H9 (cell line): ENCODE results near the gene DBNL. TPM values are rescaled to one million over a fixed set of nuclear protein-coding genes. Genes with fewer than 3 reads are reported as not detected.

Experiments used
- DNase-seq: peaks from one replicate; pipeline ENCODE4 v3.0.0-alpha.2; 2017
- H2AFZ ChIP-seq: one replicate; pipeline ENCODE4 v1.6.1; 2013; ENCODE audit warnings: mild to moderate bottlenecking, low read length, control low read depth, moderate library complexity
- H2AK5ac ChIP-seq: 2 replicates; pipeline ENCODE4 v1.6.1; 2013; ENCODE audit warnings: low read length, control low read depth, mixed read lengths; ENCODE audit not compliant: insufficient read length
- H2BK120ac ChIP-seq: one replicate; pipeline ENCODE4 v1.6.1; 2013; ENCODE audit warnings: low read depth, mild to moderate bottlenecking, low read length, control low read depth, inconsistent platforms; ENCODE audit not compliant: poor library complexity, severe bottlenecking
- H2BK12ac ChIP-seq: 2 replicates; pipeline ENCODE4 v1.6.1; 2013; ENCODE audit warnings: low read length, control low read depth, mixed read lengths, low read depth; ENCODE audit not compliant: insufficient read length
- H2BK15ac ChIP-seq: 2 replicates; pipeline ENCODE4 v1.6.1; 2013; ENCODE audit warnings: low read depth, low read length, control low read depth
- H2BK20ac ChIP-seq: one replicate; pipeline ENCODE4 v1.6.1; 2013; ENCODE audit warnings: low read depth, mild to moderate bottlenecking, low read length, control low read depth, inconsistent platforms; ENCODE audit not compliant: poor library complexity, severe bottlenecking
- H2BK5ac ChIP-seq: 2 replicates; pipeline ENCODE4 v1.6.1; 2013; ENCODE audit warnings: low read length, control low read depth, mixed read lengths; ENCODE audit not compliant: insufficient read length
- H3K14ac ChIP-seq: 2 replicates; pipeline ENCODE4 v1.6.1; 2013; ENCODE audit warnings: low read length, control low read depth; ENCODE audit not compliant: insufficient read depth
- H3K18ac ChIP-seq: 2 replicates; pipeline ENCODE4 v1.6.1; 2013; ENCODE audit warnings: low read depth, mild to moderate bottlenecking, mixed read lengths, low read length, control low read depth; ENCODE audit not compliant: insufficient read length
- H3K23ac ChIP-seq: 2 replicates; pipeline ENCODE4 v1.6.1; 2013; ENCODE audit warnings: low read length, control low read depth, mixed read lengths, low read depth; ENCODE audit not compliant: insufficient read length
- H3K23me2 ChIP-seq: 2 replicates; pipeline ENCODE4 v1.6.1; 2013; ENCODE audit warnings: low read depth, mild to moderate bottlenecking, mixed read lengths, low read length, control low read depth; ENCODE audit not compliant: insufficient read length, poor library complexity, severe bottlenecking
- H3K27ac ChIP-seq: 2 replicates; pipeline ENCODE4 v1.5.1; 2013; ENCODE audit warnings: low read length, control low read depth, mixed read lengths, low read depth; ENCODE audit not compliant: insufficient read length
- H3K27me3 ChIP-seq: 2 replicates; pipeline ENCODE4 v1.6.1; 2013; ENCODE audit warnings: low read length, control low read depth, inconsistent platforms; ENCODE audit not compliant: insufficient read depth
- H3K4ac ChIP-seq: 2 replicates; pipeline ENCODE4 v1.6.1; 2013; ENCODE audit warnings: low read depth, mild to moderate bottlenecking, control low read depth, inconsistent platforms, low read length, moderate library complexity
- H3K4me1 ChIP-seq: 2 replicates; pipeline ENCODE4 v1.6.1; 2013; ENCODE audit warnings: low read length, control low read depth, inconsistent platforms; ENCODE audit not compliant: insufficient read depth
- H3K4me2 ChIP-seq: 2 replicates; pipeline ENCODE4 v1.6.1; 2013; ENCODE audit warnings: low read length, control low read depth, mixed read lengths; ENCODE audit not compliant: insufficient read length, insufficient read depth
- H3K56ac ChIP-seq: 2 replicates; pipeline ENCODE4 v1.6.1; 2013; ENCODE audit warnings: low read depth, mild to moderate bottlenecking, mixed read lengths, low read length, control low read depth; ENCODE audit not compliant: insufficient read length
- H3K79me1 ChIP-seq: 2 replicates; pipeline ENCODE4 v1.6.1; 2013; ENCODE audit warnings: low read depth, mild to moderate bottlenecking, moderate library complexity, low read length, control low read depth, inconsistent platforms; ENCODE audit not compliant: insufficient read depth, poor library complexity, severe bottlenecking
- H3K79me2 ChIP-seq: 2 replicates; pipeline ENCODE4 v1.6.1; 2013; ENCODE audit warnings: low read length, control low read depth, inconsistent platforms; ENCODE audit not compliant: insufficient read depth
- H3K9ac ChIP-seq: 2 replicates; pipeline ENCODE4 v1.6.1; 2013; ENCODE audit warnings: low read length, control low read depth, mixed read lengths; ENCODE audit not compliant: insufficient read length; ENCODE audit errors: extremely low read depth
- H3K9me3 ChIP-seq: one replicate; pipeline ENCODE4 v1.6.1; 2013; ENCODE audit warnings: low read depth, low read length, inconsistent platforms; ENCODE audit not compliant: control insufficient read depth
- H3T11ph ChIP-seq: one replicate; pipeline ENCODE4 v1.6.1; 2013; ENCODE audit warnings: mild to moderate bottlenecking, low read length, control low read depth, inconsistent platforms
- H4K20me1 ChIP-seq: one replicate; pipeline ENCODE4 v1.6.1; 2013; ENCODE audit not compliant: control insufficient read depth, insufficient read length, insufficient read depth
- H4K5ac ChIP-seq: 2 replicates; pipeline ENCODE4 v1.6.1; 2013; ENCODE audit warnings: low read depth, mild to moderate bottlenecking, mixed read lengths, low read length, control low read depth; ENCODE audit not compliant: insufficient read length
- H4K8ac ChIP-seq: replicated peaks from 2 replicates; pipeline ENCODE4 v1.6.1; 2013; ENCODE audit warnings: low read length, control low read depth, mixed read lengths, low read depth; ENCODE audit not compliant: insufficient read length
- H4K91ac ChIP-seq: 2 replicates; pipeline ENCODE4 v1.6.1; 2013; ENCODE audit warnings: low read depth, mild to moderate bottlenecking, moderate library complexity, mixed read lengths, low read length, control low read depth; ENCODE audit not compliant: insufficient read length
- H3K27ac Mint-ChIP-seq, 3 experiments: 2 replicates in 2 of 3; 3 replicates in 1 of 3; pipeline ENCODE4 v1.8.0; 2020 to 2021; ENCODE audit warnings: mixed read lengths in 3 of 3, mild to moderate bottlenecking in 1 of 3, moderate library complexity in 1 of 3
- H3K27me3 Mint-ChIP-seq: 2 replicates; pipeline ENCODE4 v1.8.0; 2021; ENCODE audit warnings: low read depth, mild to moderate bottlenecking, moderate library complexity, mixed read lengths
- H3K36me3 Mint-ChIP-seq, 3 experiments: 2 replicates in 2 of 3; 3 replicates in 1 of 3; pipeline ENCODE4 v1.8.0; 2020 to 2021; ENCODE audit warnings: low read depth in 3 of 3, mixed read lengths in 3 of 3; ENCODE audit not compliant: insufficient read depth in 1 of 3
- H3K4me1 Mint-ChIP-seq, 2 experiments: 2 replicates each; pipeline ENCODE4 v1.8.0; 2020; ENCODE audit warnings: mixed read lengths in 2 of 2
- H3K4me3 Mint-ChIP-seq, 2 experiments: 2 replicates in 1 of 2; 3 replicates in 1 of 2; pipeline ENCODE4 v1.8.0; 2020 to 2021; ENCODE audit warnings: mild to moderate bottlenecking in 2 of 2, mixed read lengths in 2 of 2, moderate library complexity in 1 of 2
- H3K9me3 Mint-ChIP-seq, 2 experiments: 2 replicates in 1 of 2; 3 replicates in 1 of 2; pipeline ENCODE4 v1.8.0; 2020; ENCODE audit warnings: mild to moderate bottlenecking in 2 of 2, mixed read lengths in 2 of 2, moderate library complexity in 1 of 2
- WGBS: extraction: QIAGEN DNeasy Blood & Tissue Kit; methylation state at CpG from one replicate; pipeline ENCODE4 v1.1.7; 2013; ENCODE audit warnings: missing lambda C conversion rate, low lambda C conversion rate, mixed read lengths; ENCODE audit not compliant: insufficient read length; ENCODE audit errors: extremely low coverage; 5-methylcytosine and 5-hydroxymethylcytosine counted together
- total RNA-seq: library from RNA; stranded (reverse); gene quantifications from 2 replicates; pipeline ENCODE4 v1.2.1, GENCODE V29; 2021
- TF ChIP-seq, protein P1 (sequence below): fragments of 200-600 bp; sonication (generic); conservative IDR thresholded peaks from 3 replicates; pipeline ENCODE4 v1.8.0; 2021; ENCODE audit warnings: antibody characterized with exemption, mild to moderate bottlenecking

DBNL gene
- total RNA-seq, 1 experiment from 2014 or later, result 51.3 TPM

DNA sequence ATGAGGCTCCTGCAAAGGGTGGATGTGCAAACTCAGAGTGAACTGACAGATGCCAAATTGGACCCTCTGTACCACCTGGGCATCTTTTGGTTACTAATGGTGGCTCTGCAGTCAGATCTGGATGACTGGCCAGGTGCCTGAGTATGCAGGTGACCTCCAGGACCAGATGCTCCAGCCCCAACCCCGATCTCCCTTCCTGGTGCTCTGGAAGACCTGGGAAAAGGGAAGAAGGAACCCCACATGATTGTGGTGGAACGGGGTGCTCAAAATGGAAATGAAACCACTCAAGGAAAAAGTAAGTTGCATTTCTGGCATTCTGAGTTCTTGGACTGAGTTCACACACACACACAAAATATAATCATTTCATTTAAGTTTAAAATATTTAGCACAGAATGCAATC is 49.9 kb downstream of the DBNL start:
- no peak overlapping the region for H3K23ac ChIP-seq

More for the DNA sequence above, 49.9 kb downstream of the DBNL start:
- TF ChIP-seq, protein P1, sequence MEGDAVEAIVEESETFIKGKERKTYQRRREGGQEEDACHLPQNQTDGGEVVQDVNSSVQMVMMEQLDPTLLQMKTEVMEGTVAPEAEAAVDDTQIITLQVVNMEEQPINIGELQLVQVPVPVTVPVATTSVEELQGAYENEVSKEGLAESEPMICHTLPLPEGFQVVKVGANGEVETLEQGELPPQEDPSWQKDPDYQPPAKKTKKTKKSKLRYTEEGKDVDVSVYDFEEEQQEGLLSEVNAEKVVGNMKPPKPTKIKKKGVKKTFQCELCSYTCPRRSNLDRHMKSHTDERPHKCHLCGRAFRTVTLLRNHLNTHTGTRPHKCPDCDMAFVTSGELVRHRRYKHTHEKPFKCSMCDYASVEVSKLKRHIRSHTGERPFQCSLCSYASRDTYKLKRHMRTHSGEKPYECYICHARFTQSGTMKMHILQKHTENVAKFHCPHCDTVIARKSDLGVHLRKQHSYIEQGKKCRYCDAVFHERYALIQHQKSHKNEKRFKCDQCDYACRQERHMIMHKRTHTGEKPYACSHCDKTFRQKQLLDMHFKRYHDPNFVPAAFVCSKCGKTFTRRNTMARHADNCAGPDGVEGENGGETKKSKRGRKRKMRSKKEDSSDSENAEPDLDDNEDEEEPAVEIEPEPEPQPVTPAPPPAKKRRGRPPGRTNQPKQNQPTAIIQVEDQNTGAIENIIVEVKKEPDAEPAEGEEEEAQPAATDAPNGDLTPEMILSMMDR, result no peak
- Histone ChIP-seq H4K20me1 (no peaks in the 10 kb centered on the region), H3K4me2 (no peak overlapping the region), H2BK120ac (no peak overlapping the region), H2BK20ac (no peak overlapping the region), H3K23me2 (no peaks in the 10 kb centered on the region), H4K8ac (no peak overlapping the region), H3K79me2 (no peaks in the 10 kb centered on the region), H3T11ph (no peak overlapping the region), H3K27me3 (no peaks in the 10 kb centered on the region), H3K14ac (no peak overlapping the region), H3K56ac (no peak overlapping the region), H2BK12ac (no peak overlapping the region), H2AK5ac (no peak overlapping the region), H3K4me1 (no peaks in the 10 kb centered on the region), H2BK15ac (no peak overlapping the region), H2AFZ (no peak overlapping the region), H3K27ac (no peak overlapping the region), H3K18ac (no peak overlapping the region), H3K4ac (no peak overlapping the region), H3K79me1 (no peaks in the 10 kb centered on the region), H2BK5ac (no peak overlapping the region), H4K5ac (no peak overlapping the region), H3K9ac (no peak overlapping the region), H4K91ac (no peak overlapping the region), H3K9me3 (no peaks in the 10 kb centered on the region)
- no CpG with 5 or more reads among the region's 2 CpGs for WGBS
- H3K36me3 Mint-ChIP-seq, result no peaks in the 10 kb centered on the region
- no peak overlapping the region; a peak in 1 of 5 replicates for H3K4me3 Mint-ChIP-seq
- H3K27ac Mint-ChIP-seq, result no peak overlapping the region
- no peak for DNase-seq
- 0 out of 4 replicates have a peak, but pooled peaks cover 0 to 4% of the 10 kb centered on the region in 2 experiments for H3K4me1 Mint-ChIP-seq
- peaks cover 30% of the 10 kb centered on the region for H3K27me3 Mint-ChIP-seq
- H3K9me3 Mint-ChIP-seq, result no peaks in the 10 kb centered on the region; a peak in 1 of 5 replicates
